ENCODE results near the gene PDP2. TPM values are rescaled to one million over a fixed set of nuclear protein-coding genes. Genes with fewer than 3 reads are reported as not detected.

PDP2 gene
- total and polyA plus RNA-seq, 10 of the 15 experiments (the other 5 are each of a cell fraction or from before 2014, with no cell fraction given), result 1.9 to 31.1 (median 6.2) TPM

- no peaks in the 10 kb centered on the region for H3K36me3 ChIP-seq (ENCODE audit: control insufficient read depth in 2 of 2, insufficient read depth in 2 of 2, low read length in 1 of 2)
- no peaks in the 10 kb centered on the region for H3K27me3 ChIP-seq (replicated peaks in 1 of 2; ENCODE audit: control insufficient read depth in 2 of 2, insufficient read depth in 2 of 2, low read length in 1 of 2)
- TF ChIP-seq IKZF2 (IDR thresholded peaks at IDR 0.05), result no peak
- TF ChIP-seq CHD1 (IDR thresholded peaks at IDR 0.05; ENCODE audit: low read depth, low read length), result no peak
- no peak for TF ChIP-seq SREBF1 (IDR thresholded peaks at IDR 0.05; ENCODE audit: low read length)
- no peak for TF ChIP-seq STAT1 (conservative IDR thresholded peaks at IDR 0.05)
- TF ChIP-seq HDAC6 (IDR thresholded peaks at IDR 0.05; ENCODE audit: unreplicated experiment), result no peak
- TF ChIP-seq EGR1 (IDR thresholded peaks at IDR 0.05; ENCODE audit: borderline replicate concordance in 1 of 2, low read depth in 2 of 2, low read length in 2 of 2), result no peak
- TF ChIP-seq ATF3 (IDR thresholded peaks at IDR 0.05; ENCODE audit: borderline replicate concordance, extremely low read depth, low read depth, low read length), result no peak
- TF ChIP-seq RFX5 (IDR thresholded peaks at IDR 0.05; ENCODE audit: low read depth, low read length), result no peak
- no peak for TF ChIP-seq POU2F2 (IDR thresholded peaks at IDR 0.05; ENCODE audit: borderline replicate concordance, low read depth, low read length)
- TF ChIP-seq, protein P1, sequence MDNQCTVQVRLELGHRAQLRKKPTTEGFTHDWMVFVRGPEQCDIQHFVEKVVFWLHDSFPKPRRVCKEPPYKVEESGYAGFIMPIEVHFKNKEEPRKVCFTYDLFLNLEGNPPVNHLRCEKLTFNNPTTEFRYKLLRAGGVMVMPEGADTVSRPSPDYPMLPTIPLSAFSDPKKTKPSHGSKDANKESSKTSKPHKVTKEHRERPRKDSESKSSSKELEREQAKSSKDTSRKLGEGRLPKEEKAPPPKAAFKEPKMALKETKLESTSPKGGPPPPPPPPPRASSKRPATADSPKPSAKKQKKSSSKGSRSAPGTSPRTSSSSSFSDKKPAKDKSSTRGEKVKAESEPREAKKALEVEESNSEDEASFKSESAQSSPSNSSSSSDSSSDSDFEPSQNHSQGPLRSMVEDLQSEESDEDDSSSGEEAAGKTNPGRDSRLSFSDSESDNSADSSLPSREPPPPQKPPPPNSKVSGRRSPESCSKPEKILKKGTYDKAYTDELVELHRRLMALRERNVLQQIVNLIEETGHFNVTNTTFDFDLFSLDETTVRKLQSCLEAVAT (IDR thresholded peaks at IDR 0.05), result no peak
- TF ChIP-seq POLR2AphosphoS5 (IDR thresholded peaks at IDR 0.05; ENCODE audit: low read length), result no peak
- TF ChIP-seq, protein P2, sequence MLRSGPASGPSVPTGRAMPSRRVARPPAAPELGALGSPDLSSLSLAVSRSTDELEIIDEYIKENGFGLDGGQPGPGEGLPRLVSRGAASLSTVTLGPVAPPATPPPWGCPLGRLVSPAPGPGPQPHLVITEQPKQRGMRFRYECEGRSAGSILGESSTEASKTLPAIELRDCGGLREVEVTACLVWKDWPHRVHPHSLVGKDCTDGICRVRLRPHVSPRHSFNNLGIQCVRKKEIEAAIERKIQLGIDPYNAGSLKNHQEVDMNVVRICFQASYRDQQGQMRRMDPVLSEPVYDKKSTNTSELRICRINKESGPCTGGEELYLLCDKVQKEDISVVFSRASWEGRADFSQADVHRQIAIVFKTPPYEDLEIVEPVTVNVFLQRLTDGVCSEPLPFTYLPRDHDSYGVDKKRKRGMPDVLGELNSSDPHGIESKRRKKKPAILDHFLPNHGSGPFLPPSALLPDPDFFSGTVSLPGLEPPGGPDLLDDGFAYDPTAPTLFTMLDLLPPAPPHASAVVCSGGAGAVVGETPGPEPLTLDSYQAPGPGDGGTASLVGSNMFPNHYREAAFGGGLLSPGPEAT (IDR thresholded peaks at IDR 0.05; ENCODE audit: low read depth), result no peak
- TF ChIP-seq CUX1 (IDR thresholded peaks at IDR 0.05; ENCODE audit: insufficient replicate concordance, low read depth, low read length), result no peak
- peak overlapping the region; percentile 92 for H2AFZ ChIP-seq (ENCODE audit: control insufficient read depth, low read depth, low read length)
- ChIA-PET CTCF (interaction anchor here (0.6 to 1.8 kb wide), 23 partner anchors 8 to 467 kb away, joined by 3 to 14 read pairs (median 4); partner anchors contain the start of genes DYNC1LI2 and NAE1), SMC1A (ENCODE audit: uncharacterized antibody, unreplicated experiment) (interaction anchor here (1.5 to 1.6 kb wide), 2 partner anchors 8 to 43 kb away, joined by 4 to 5 read pairs; partner anchors contain the start of gene NAE1), POLR2A (interaction anchor here (0.6 kb wide), 1 partner anchor 179 kb away, joined by 4 read pairs; no protein-coding TSS in a partner anchor), RAD21 (ENCODE audit: unreplicated experiment) (interaction anchor here (0.6 to 2.2 kb wide), 8 partner anchors 19 to 467 kb away, joined by 3 to 7 read pairs (median 3); partner anchors contain the start of gene NAE1)
- no peaks in the 10 kb centered on the region for H3K9me3 ChIP-seq (replicated peaks; ENCODE audit: control insufficient read depth, insufficient read depth, low read length)
- H3K9ac ChIP-seq (ENCODE audit: control insufficient read depth, insufficient read depth, low read length), result no peak overlapping the region
- H4K20me1 ChIP-seq (ENCODE audit: control insufficient read depth, insufficient read depth), result no peaks in the 10 kb centered on the region
- no peak overlapping the region for H3K4me2 ChIP-seq (ENCODE audit: control insufficient read depth, insufficient read depth)
- no peak overlapping the region for H3K4me3 ChIP-seq
- H3K27ac ChIP-seq (ENCODE audit: control insufficient read depth, insufficient read depth), result no peak overlapping the region
- H3K79me2 ChIP-seq (ENCODE audit: control insufficient read depth, insufficient read depth, low read length), result no peaks in the 10 kb centered on the region
- in situ Hi-C loops (cut with MboI), result no loop called here
- intact Hi-C loops (cut with micrococcal nuclease; ENCODE audit: unreplicated experiment), result loop anchor here (2.0 kb wide), 1 partner anchor 145 kb away; no protein-coding TSS in a partner anchor
- DNase-seq (ENCODE audit: low read depth, low spot score), result no peak
- FAIRE-seq, result no peak
- BruUV-seq (replicated peaks), result no TSS peak
- ATAC-seq, result no peak
- peaks cover 26% of the 10 kb centered on the region for H3K4me1 ChIP-seq (ENCODE audit: control insufficient read depth, insufficient read depth, low read length)
Measured at GRCh38 chr16:66873685-66874055, 6.6 kb upstream of the PDP2 start.

All from GM12878 (cell line).